ENCODE results near the gene FHIT.

DNA sequence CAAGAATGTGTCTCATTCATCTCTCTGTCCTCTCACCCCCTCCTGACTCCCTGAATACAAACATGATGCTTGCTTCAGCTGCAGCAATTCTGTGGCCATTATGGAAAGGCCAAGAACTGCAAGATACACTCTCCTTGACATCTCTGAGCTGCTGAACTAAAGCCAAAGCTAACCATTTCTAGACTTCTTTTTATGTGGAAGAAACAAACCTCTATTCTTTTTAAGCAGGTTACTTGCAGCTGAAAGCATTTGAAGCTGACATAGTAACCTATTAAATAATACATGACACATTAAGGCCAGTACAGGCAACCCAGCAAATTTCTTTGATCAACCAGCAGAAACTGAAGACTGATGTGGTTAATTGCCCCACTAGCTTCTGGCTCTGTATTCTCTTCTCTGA, 17.5 kb downstream of the FHIT start:
- TF ChIP-seq, protein P1, sequence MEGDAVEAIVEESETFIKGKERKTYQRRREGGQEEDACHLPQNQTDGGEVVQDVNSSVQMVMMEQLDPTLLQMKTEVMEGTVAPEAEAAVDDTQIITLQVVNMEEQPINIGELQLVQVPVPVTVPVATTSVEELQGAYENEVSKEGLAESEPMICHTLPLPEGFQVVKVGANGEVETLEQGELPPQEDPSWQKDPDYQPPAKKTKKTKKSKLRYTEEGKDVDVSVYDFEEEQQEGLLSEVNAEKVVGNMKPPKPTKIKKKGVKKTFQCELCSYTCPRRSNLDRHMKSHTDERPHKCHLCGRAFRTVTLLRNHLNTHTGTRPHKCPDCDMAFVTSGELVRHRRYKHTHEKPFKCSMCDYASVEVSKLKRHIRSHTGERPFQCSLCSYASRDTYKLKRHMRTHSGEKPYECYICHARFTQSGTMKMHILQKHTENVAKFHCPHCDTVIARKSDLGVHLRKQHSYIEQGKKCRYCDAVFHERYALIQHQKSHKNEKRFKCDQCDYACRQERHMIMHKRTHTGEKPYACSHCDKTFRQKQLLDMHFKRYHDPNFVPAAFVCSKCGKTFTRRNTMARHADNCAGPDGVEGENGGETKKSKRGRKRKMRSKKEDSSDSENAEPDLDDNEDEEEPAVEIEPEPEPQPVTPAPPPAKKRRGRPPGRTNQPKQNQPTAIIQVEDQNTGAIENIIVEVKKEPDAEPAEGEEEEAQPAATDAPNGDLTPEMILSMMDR (IDR thresholded peaks at IDR 0.05): no peak
- TF ChIP-seq POLR2A (IDR thresholded peaks at IDR 0.05): no peak
- TF ChIP-seq POLR2AphosphoS5 (IDR thresholded peaks at IDR 0.05): no peak
